Duodenal mucosa (tissue), 2 donors: Measurements from ENCODE around the gene PIK3CB.
"Not testable (repeated sequence)": the region's sequence is repeated elsewhere in the genome, so short reads cannot be mapped to it uniquely, and the experiment has no call there.

Source experiments
- H3K27ac ChIP-seq: one replicate; pipeline ENCODE4 v1.7.0; 2013; ENCODE audit warnings: low read depth, low read length
- H3K27me3 ChIP-seq, 2 donors: one replicate each; pipeline ENCODE4 v1.7.0; 2013; ENCODE audit warnings: low read length in 2 of 2, control low read depth in 1 of 2; ENCODE audit not compliant: insufficient read depth in 2 of 2, control insufficient read depth in 1 of 2
- H3K36me3 ChIP-seq, 2 donors: one replicate each; pipeline ENCODE4 v1.7.0; 2013; ENCODE audit warnings: low read length in 2 of 2, control low read depth in 1 of 2; ENCODE audit not compliant: insufficient read depth in 2 of 2, control insufficient read depth in 1 of 2
- H3K4me1 ChIP-seq, 2 donors: one replicate each; pipeline ENCODE4 v1.7.0; 2013; ENCODE audit warnings: low read length in 2 of 2, control low read depth in 1 of 2; ENCODE audit not compliant: insufficient read depth in 2 of 2, control insufficient read depth in 1 of 2
- H3K4me3 ChIP-seq, 2 donors: one replicate each; pipeline ENCODE4 v1.7.0; 2013; ENCODE audit warnings: low read length in 2 of 2, low read depth in 1 of 2
- H3K9ac ChIP-seq, 2 donors: one replicate each; pipeline ENCODE4 v1.7.0; 2013; ENCODE audit warnings: low read length in 2 of 2, low read depth in 1 of 2
- H3K9me3 ChIP-seq, 2 donors: one replicate each; pipeline ENCODE4 v1.7.0; 2013; ENCODE audit warnings: low read length in 2 of 2, control low read depth in 1 of 2; ENCODE audit not compliant: control insufficient read depth in 1 of 2

Gene PIK3CB

DNA sequence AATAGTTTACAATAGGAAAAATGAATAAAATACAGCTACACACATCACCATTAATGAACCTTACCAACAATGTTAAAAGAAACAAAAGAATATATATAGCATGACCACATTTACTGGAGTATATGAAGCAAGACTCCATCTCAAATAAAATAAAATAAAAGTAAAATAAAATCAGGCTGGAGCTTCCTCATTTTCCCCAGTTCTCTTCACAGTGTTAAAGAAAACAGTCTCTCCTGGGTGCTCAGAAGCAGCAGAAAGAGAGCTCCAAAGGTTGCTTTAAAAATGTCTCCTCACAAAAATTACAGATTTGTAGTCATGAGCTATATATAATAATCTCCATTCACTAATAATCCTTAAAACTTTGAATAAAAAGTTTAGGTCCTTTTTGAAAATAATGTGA lies 48.8 kb downstream of the PIK3CB start:
- Histone ChIP-seq H3K27ac (no peak overlapping the region), H3K4me1 (no peaks in the 10 kb centered on the region), H3K9ac (no peak overlapping the region), H3K36me3 (peaks cover 0 to 4% of the 10 kb centered on the region in 2 donors), H3K4me3 (no peak overlapping the region), H3K27me3 (no peaks in the 10 kb centered on the region), H3K9me3 (no peaks in the 10 kb centered on the region)

DNA sequence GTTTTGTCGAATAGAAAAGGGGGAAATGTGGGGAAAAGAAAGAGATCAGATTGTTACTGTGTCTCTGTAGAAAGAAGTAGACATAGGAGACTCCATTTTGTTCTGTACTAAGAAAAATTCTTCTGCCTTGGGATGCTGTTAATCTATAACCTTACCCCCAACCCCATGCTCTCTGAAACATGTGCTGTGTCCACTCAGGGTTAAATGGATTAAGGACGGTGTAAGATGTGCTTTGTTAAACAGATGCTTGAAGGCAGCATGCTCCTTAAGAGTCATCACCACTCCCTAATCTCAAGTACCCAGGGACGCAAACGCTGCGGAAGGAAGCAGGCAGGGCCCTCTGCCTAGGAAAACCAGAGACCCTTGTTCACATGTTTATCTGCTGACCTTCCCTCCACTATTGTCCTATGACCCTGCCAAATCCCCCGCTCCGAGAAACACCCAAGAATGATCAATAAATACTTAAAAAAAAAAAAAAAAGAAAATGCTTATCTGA lies 49.3 kb downstream of the PIK3CB start:
- H3K27ac ChIP-seq, H3K27me3 ChIP-seq, H3K36me3 ChIP-seq, H3K4me1 ChIP-seq, H3K9me3 ChIP-seq, H3K4me3 ChIP-seq, H3K9ac ChIP-seq: not testable (repeated sequence)

DNA sequence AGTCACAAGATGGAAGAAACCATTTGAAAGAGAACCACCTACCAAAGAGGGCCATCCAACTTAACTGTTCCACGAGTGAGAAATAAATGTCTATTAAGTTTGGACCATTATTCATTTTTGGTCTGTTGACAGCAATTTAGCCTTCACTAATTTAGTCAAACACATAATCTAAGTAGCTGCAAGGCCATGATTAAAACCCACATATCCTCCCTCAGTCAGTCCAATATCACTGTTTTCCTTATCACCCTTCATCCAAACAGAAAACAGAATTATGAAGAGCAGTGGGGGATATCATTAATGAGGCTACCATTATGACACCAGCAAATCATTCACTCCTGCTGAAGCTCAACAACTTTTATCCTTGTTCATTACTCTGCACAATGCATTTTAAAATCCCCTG lies 52.0 kb downstream of the PIK3CB start:
- no peak overlapping the region for H3K4me3 ChIP-seq
- no peak overlapping the region for H3K9ac ChIP-seq
- H3K27me3 ChIP-seq, result no peaks in the 10 kb centered on the region
- H3K27ac ChIP-seq, result no peak overlapping the region
- H3K36me3 ChIP-seq, result peaks cover 0 to 4% of the 10 kb centered on the region in 2 donors
- no peaks in the 10 kb centered on the region for H3K4me1 ChIP-seq
- H3K9me3 ChIP-seq, result no peaks in the 10 kb centered on the region

DNA sequence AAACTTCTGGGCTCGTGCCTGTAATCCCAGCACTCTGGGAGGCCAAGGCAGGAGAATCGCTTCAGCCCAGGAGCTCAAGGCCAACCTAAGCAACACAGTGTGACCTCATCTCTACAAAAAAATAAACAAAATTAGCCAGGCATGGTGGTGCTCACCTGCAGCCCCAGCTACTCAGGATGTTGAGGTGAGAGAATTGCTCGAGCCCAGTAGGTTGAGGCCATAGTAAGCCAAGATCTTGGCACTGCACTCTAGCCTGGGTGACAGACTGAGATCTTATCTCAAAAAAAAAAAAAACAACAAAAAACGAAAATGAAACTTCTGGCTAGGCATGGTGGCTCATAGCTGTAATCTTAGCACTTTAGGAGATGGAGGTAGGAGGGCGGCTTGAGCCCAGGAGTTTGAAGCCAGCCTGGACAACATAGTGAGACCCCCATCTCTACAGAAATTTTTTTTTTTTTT lies 53.7 kb downstream of the PIK3CB start:
- Histone ChIP-seq H3K27ac (no peak overlapping the region), H3K4me1 (no peaks in the 10 kb centered on the region), H3K36me3 (peaks cover 0 to 4% of the 10 kb centered on the region in 2 donors), H3K27me3 (no peaks in the 10 kb centered on the region), H3K9ac (no peak overlapping the region), H3K4me3 (no peak overlapping the region), H3K9me3 (no peaks in the 10 kb centered on the region)

DNA sequence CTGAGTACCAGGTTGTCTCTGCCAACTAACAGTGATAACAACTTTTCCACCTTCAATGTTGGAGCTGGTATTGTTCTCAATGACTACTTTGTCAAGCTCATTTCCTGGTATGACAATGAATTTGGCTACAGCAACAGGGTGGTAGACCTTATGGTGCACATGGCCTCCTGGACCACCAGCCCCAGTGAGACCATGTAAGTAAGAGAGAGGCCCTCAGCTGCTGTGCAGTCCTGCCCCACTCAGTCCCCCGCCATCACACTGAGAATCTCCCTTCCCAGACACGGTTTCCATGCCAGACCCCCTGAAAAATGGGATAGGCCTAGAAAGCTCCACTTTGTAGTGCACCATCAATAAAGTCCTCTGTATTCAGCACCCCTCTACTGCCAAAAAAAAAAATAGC lies 56.1 kb downstream of the PIK3CB start:
- Histone ChIP-seq H3K27ac (no peak overlapping the region), H3K4me1 (peaks cover 12 to 14% of the 10 kb centered on the region in 2 donors), H3K9me3 (no peaks in the 10 kb centered on the region), H3K9ac (no peak overlapping the region), H3K27me3 (no peaks in the 10 kb centered on the region), H3K4me3 (no peak overlapping the region), H3K36me3 (peaks cover 0 to 4% of the 10 kb centered on the region in 2 donors)

DNA sequence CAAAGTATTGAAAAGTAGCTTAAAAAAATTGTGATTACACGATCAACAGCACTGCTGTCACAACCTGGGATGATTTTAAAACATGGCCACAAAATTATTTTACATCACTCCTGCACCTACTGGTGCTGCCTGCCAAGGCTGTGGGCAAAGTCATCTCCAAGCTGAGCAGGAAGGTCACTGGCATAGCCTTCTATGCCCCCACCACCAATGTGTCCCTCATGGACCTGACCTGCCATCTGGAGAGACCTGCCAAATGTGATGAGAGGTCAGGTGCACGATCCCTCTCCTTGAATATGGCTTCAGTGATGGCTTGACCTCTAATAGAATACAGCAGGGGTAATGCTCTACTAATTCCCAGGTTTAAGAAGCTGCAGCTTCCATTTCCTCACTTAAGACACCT lies 57.8 kb downstream of the PIK3CB start:
- H3K36me3 ChIP-seq, result peaks cover 0 to 4% of the 10 kb centered on the region in 2 donors

DNA sequence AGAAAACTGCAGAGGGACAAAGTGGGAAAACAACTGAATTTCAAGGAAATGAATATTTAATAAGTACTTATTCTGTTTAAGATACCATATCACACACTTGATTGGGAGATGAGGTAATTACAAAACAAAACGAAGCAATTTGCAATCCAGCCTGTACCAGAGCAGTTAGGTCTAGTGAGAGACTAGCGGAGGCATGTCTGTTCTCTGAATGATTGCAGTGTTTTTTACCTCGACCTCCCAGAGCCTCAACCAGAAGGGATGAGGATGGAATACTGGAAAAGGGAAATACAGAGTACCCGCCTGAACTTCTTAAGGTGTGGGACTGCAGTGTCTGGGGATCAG lies 59.5 kb downstream of the PIK3CB start:
- no peaks in the 10 kb centered on the region for H3K9me3 ChIP-seq
- no peak overlapping the region for H3K4me3 ChIP-seq
- H3K27me3 ChIP-seq, result no peaks in the 10 kb centered on the region
- no peak overlapping the region for H3K9ac ChIP-seq
- peaks cover 12 to 14% of the 10 kb centered on the region in 2 donors for H3K4me1 ChIP-seq
- H3K36me3 ChIP-seq, result peaks cover 0 to 4% of the 10 kb centered on the region in 2 donors
- H3K27ac ChIP-seq, result no peak overlapping the region

More for the DNA sequence above, 57.8 kb downstream of the PIK3CB start:
- H3K9me3 ChIP-seq, result no peaks in the 10 kb centered on the region
- H3K9ac ChIP-seq, result no peak overlapping the region
- H3K4me1 ChIP-seq, result peaks cover 12 to 14% of the 10 kb centered on the region in 2 donors
- H3K27me3 ChIP-seq, result no peaks in the 10 kb centered on the region
- no peak overlapping the region for H3K27ac ChIP-seq
- no peak overlapping the region for H3K4me3 ChIP-seq

DNA sequence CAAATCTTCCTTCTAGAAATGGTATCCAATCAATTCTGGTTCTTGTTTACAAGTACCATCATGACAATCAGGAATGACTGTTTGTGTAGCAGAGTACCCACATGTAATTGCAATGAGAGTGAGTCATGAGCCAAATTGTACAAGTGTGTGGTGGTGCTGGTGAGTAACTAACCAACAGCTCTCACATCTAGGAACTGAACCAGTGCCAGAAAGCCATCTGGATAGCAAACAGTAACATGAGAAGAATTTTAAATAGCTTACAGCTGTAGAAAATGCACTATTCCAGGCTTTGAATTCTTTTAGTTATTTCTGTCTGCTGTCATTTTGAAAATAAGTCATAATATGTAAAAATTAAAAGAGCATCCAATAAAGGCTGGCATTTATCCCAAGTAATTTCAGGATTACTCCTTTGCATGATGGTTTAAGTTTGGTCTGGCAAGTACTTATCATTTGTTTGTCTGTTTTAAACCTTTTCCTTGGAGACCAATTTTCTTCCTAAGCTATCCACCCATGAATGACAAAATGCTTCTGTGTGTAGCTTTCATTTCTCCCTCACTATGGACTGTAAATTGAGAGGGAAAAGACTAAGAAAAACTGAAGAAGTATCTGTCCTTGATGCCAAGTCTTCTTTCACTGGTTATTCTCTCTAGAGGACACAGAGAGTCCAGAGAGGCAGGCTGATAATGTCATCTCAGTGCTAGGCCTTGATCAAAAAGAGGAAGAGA lies 60.0 kb downstream of the PIK3CB start:
- Histone ChIP-seq H3K4me3 (no peak overlapping the region), H3K4me1 (peaks cover 12 to 14% of the 10 kb centered on the region in 2 donors), H3K9ac (no peak overlapping the region), H3K27me3 (no peaks in the 10 kb centered on the region), H3K9me3 (no peaks in the 10 kb centered on the region), H3K27ac (no peak overlapping the region), H3K36me3 (peaks cover 0 to 4% of the 10 kb centered on the region in 2 donors)

DNA sequence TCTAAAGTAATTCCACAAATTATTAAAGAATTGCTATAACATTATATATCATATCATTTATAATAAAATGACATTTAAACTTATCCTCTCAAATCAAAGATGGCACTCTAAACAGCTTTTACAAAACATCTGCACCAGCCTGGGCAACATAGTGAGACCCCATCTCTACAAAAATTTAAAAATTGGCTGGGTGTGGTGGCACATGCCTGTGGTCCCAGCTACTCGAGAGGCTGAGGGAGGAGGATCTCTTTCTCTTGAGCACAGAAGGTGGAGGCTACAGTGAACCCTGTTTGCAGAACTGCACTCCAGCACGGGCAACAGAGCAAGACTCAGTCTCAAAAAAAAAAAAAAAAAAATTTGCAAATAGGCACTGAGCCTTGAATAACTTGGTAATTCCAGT lies 63.1 kb downstream of the PIK3CB start:
- Histone ChIP-seq H3K36me3 (peaks cover 0 to 19% of the 10 kb centered on the region in 2 donors), H3K27me3 (no peaks in the 10 kb centered on the region), H3K4me3 (no peak overlapping the region), H3K4me1 (peaks cover 12 to 14% of the 10 kb centered on the region in 2 donors), H3K9me3 (peaks cover 0 to 10% of the 10 kb centered on the region in 2 donors), H3K27ac (no peak overlapping the region), H3K9ac (no peak overlapping the region)

DNA sequence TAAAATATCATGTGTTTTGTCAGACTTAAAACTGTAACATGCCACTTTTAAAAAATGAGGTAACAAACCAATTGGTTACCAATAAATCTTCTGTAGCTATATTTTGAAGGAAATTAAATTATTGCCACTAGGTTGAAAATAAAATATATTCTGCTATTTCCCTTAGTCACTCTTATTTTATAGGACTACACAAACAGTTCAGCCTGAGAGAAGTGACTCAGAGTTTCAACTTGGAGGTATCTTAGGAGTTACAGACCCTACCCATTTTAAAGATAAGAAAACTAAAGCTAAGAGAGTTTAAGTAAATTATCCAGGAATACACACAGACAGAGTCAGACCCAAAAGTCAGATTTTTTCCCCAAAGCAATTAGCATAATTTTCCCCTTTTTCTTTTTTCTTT lies 65.1 kb downstream of the PIK3CB start:
- H3K9ac ChIP-seq, result no peak overlapping the region
- peaks cover 0 to 19% of the 10 kb centered on the region in 2 donors for H3K36me3 ChIP-seq
- H3K9me3 ChIP-seq, result peaks cover 0 to 10% of the 10 kb centered on the region in 2 donors
- no peak overlapping the region for H3K27ac ChIP-seq
- no peak overlapping the region for H3K4me3 ChIP-seq
- H3K27me3 ChIP-seq, result no peaks in the 10 kb centered on the region
- H3K4me1 ChIP-seq, result peaks cover 2% of the 10 kb centered on the region in 2 donors
